Mesothelial cell of epicardium (in vitro differentiated cells): Measurements from ENCODE around the gene PDZD8. TPM values are rescaled to one million over a fixed set of nuclear protein-coding genes. Genes with fewer than 3 reads are reported as not detected.

Experiments used
- DNase-seq, 2 experiments: peaks; one replicate each; pipeline ENCODE4 v3.0.0; 2021; ENCODE audit warnings: low spot score in 2 of 2; ENCODE audit not compliant: unreplicated experiment in 2 of 2
- H3K27ac Mint-ChIP-seq: 2 replicates; pipeline ENCODE4 v1.8.0; 2021; ENCODE audit warnings: mixed read lengths
- H3K27me3 Mint-ChIP-seq: 2 replicates; pipeline ENCODE4 v1.8.0; 2021; ENCODE audit warnings: low read depth, mixed read lengths
- H3K36me3 Mint-ChIP-seq: 2 replicates; pipeline ENCODE4 v1.8.0; 2021; ENCODE audit warnings: mixed read lengths
- H3K4me1 Mint-ChIP-seq: 2 replicates; pipeline ENCODE4 v1.8.0; 2021; ENCODE audit warnings: mixed read lengths
- H3K4me3 Mint-ChIP-seq: 2 replicates; pipeline ENCODE4 v1.8.0; 2021; ENCODE audit warnings: mild to moderate bottlenecking, moderate library complexity, mixed read lengths
- H3K9me3 Mint-ChIP-seq: 2 replicates; pipeline ENCODE4 v1.8.0; 2021; ENCODE audit warnings: mixed read lengths
- total RNA-seq: library from RNA; stranded (reverse); gene quantifications from 3 replicates; pipeline ENCODE4 v1.2.1, GENCODE V29; 2021
- TF ChIP-seq, protein P1 (sequence below): fragments of 200-600 bp; sonication (generic); IDR thresholded peaks from one replicate; pipeline ENCODE4 v1.5.0; 2021; ENCODE audit warnings: antibody characterized with exemption; ENCODE audit not compliant: unreplicated experiment

The PDZD8 gene
- total RNA-seq, 1 donor from 2014 or later: 27.3 TPM

DNA sequence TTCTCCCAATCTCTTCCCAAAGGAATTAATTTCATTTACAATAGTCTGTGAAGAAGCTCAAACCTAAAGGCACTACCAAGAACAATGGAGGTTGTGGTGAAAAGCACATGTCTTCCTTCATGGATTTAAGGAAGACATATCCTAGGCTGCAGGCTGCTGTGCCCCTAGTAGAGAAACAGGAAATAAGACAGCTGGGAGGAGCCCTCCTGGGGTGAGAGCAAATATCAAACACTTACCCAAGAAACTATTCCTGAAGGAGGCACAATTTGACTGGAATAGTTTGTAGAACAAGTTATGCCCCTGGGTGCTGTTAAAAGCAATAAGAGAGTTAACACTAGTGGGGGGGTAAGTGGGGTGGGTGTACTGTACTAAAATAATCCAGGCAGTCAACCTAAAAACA, 30.1 kb downstream of the PDZD8 start:
- no peaks in the 10 kb centered on the region for H3K27me3 Mint-ChIP-seq
- no peak overlapping the region for H3K4me3 Mint-ChIP-seq
- DNase-seq: no peak
- no peak overlapping the region for H3K27ac Mint-ChIP-seq
- TF ChIP-seq, protein P1, sequence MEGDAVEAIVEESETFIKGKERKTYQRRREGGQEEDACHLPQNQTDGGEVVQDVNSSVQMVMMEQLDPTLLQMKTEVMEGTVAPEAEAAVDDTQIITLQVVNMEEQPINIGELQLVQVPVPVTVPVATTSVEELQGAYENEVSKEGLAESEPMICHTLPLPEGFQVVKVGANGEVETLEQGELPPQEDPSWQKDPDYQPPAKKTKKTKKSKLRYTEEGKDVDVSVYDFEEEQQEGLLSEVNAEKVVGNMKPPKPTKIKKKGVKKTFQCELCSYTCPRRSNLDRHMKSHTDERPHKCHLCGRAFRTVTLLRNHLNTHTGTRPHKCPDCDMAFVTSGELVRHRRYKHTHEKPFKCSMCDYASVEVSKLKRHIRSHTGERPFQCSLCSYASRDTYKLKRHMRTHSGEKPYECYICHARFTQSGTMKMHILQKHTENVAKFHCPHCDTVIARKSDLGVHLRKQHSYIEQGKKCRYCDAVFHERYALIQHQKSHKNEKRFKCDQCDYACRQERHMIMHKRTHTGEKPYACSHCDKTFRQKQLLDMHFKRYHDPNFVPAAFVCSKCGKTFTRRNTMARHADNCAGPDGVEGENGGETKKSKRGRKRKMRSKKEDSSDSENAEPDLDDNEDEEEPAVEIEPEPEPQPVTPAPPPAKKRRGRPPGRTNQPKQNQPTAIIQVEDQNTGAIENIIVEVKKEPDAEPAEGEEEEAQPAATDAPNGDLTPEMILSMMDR: no peak
- H3K9me3 Mint-ChIP-seq: no peaks in the 10 kb centered on the region
- H3K36me3 Mint-ChIP-seq: no peaks in the 10 kb centered on the region
- H3K4me1 Mint-ChIP-seq: peaks cover 21% of the 10 kb centered on the region

DNA sequence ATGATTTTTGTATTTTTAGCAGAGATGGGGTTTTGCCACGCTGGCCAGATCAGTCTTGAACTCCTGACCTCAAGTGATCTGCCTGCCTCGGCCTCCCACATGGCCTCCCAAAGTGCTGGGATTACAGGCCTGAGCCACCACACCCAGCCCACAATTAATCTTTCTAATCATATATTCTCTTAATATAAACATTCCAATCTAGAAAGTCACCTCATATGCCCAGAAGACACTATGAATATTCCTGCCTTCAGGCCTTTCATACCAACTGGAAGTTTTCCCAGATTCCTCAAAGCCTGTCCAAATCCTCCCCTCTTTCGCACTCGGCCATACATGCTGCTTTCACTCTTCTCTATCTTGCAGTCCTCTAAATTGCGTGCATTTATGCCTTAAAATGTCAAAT, 32.6 kb downstream of the PDZD8 start:
- TF ChIP-seq, protein P1: no peak
- DNase-seq: no peak
- no peaks in the 10 kb centered on the region for H3K27me3 Mint-ChIP-seq
- peaks cover 21% of the 10 kb centered on the region for H3K4me1 Mint-ChIP-seq
- peak overlapping the region; percentile 21 for H3K27ac Mint-ChIP-seq
- no peaks in the 10 kb centered on the region for H3K36me3 Mint-ChIP-seq
- no peak overlapping the region for H3K4me3 Mint-ChIP-seq
- H3K9me3 Mint-ChIP-seq: no peaks in the 10 kb centered on the region

DNA sequence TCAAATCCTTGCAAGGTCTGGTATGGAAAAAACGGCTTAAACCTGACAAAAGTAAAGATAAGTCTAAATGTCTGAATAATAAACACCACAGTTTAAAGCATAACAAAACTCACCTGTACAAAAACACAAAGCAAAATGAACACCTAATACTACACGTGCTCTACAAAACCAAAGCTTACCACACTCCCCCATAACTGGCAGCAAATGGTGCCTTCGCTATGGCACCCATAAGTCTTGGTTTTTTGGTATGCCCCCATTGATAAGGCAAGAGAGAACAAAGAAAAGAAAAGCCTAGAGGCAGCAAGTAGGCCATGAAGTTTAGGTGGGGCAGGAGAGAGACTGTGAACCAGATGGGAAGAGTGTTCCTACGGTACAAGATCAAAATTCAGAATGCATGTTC, 34.2 kb downstream of the PDZD8 start:
- DNase-seq: no peak
- H3K9me3 Mint-ChIP-seq: peaks cover 4% of the 10 kb centered on the region
- no peak overlapping the region for H3K27ac Mint-ChIP-seq
- TF ChIP-seq, protein P1: no peak
- no peaks in the 10 kb centered on the region for H3K27me3 Mint-ChIP-seq
- H3K4me3 Mint-ChIP-seq: no peak overlapping the region
- H3K4me1 Mint-ChIP-seq: peaks cover 19% of the 10 kb centered on the region
- H3K36me3 Mint-ChIP-seq: peaks cover 4% of the 10 kb centered on the region

- TF ChIP-seq, protein P1: no peak
- H3K27ac Mint-ChIP-seq: no peak overlapping the region
- H3K27me3 Mint-ChIP-seq: no peaks in the 10 kb centered on the region
- peaks cover 13% of the 10 kb centered on the region for H3K4me1 Mint-ChIP-seq
- DNase-seq: no peak
- peaks cover 13% of the 10 kb centered on the region for H3K36me3 Mint-ChIP-seq
- no peak overlapping the region for H3K4me3 Mint-ChIP-seq
- peaks cover 12% of the 10 kb centered on the region for H3K9me3 Mint-ChIP-seq
Measured at GRCh38 chr10:117339979-117340378, 35.3 kb downstream of the PDZD8 start.

GRCh38 chr10:117339578-117339977, 35.7 kb downstream of the PDZD8 start:
- Mint-ChIP-seq H3K36me3 (peaks cover 17% of the 10 kb centered on the region), H3K9me3 (peaks cover 16% of the 10 kb centered on the region), H3K4me1 (peaks cover 12% of the 10 kb centered on the region), H3K4me3 (no peak overlapping the region), H3K27me3 (no peaks in the 10 kb centered on the region), H3K27ac (no peak overlapping the region)
- DNase-seq: no peak
- TF ChIP-seq, protein P1: no peak

- Mint-ChIP-seq H3K4me3 (no peak overlapping the region), H3K27ac (no peak overlapping the region), H3K27me3 (no peaks in the 10 kb centered on the region), H3K36me3 (peaks cover 30% of the 10 kb centered on the region), H3K4me1 (no peaks in the 10 kb centered on the region), H3K9me3 (peaks cover 26% of the 10 kb centered on the region)
- TF ChIP-seq, protein P1: no peak
- no peak for DNase-seq
Measured at GRCh38 chr10:117334926-117335325, 40.3 kb downstream of the PDZD8 start.
